Activated CD8-positive, alpha-beta T cell treated with anti-CD3 and anti-CD28 coated beads for 36 hours (primary cell): Measurements from ENCODE around the gene HSD11B2. TPM values are rescaled to one million over a fixed set of nuclear protein-coding genes. Genes with fewer than 3 reads are reported as not detected.
"Not testable (repeated sequence)": the region's sequence is repeated elsewhere in the genome, so short reads cannot be mapped to it uniquely, and the experiment has no call there.

Experiments
- ATAC-seq: fragments of 200-7000 bp; cut with Tn5 transposase; one replicate; pipeline ENCODE4 v1.10.0; 2021; ENCODE audit warnings: mild to moderate bottlenecking, moderate library complexity
- CTCF ChIA-PET: fragments of 350-600 bp; sonication (Branson Sonifier 250); formaldehyde crosslinking; loops from one replicate; lab custom pipeline; 2021; ENCODE audit warnings: antibody characterized with exemption; lab: Charles Lee
- POLR2A ChIA-PET: fragments of 350-600 bp; sonication (Branson Sonifier 250); formaldehyde crosslinking; loops from one replicate; lab custom pipeline; 2021; ENCODE audit warnings: antibody characterized with exemption; lab: Charles Lee
- DNase-seq: peaks from one replicate; pipeline ENCODE4 v3.0.0-alpha.2; 2020
- H3K27ac Mint-ChIP-seq: one replicate; pipeline ENCODE4 v1.8.0; 2021; ENCODE audit warnings: mild to moderate bottlenecking, mixed read lengths
- H3K27me3 Mint-ChIP-seq: one replicate; pipeline ENCODE4 v1.8.0; 2021; ENCODE audit warnings: mixed read lengths
- H3K36me3 Mint-ChIP-seq: one replicate; pipeline ENCODE4 v1.8.0; 2021; ENCODE audit warnings: low read depth, mixed read lengths
- H3K4me1 Mint-ChIP-seq: one replicate; pipeline ENCODE4 v1.8.0; 2021; ENCODE audit warnings: low read depth, mixed read lengths
- H3K4me3 Mint-ChIP-seq: one replicate; pipeline ENCODE4 v1.8.0; 2021; ENCODE audit warnings: mild to moderate bottlenecking, moderate library complexity, mixed read lengths
- H3K9me3 Mint-ChIP-seq: one replicate; pipeline ENCODE4 v1.8.0; 2021; ENCODE audit warnings: mixed read lengths
- CTCF ChIP-seq: fragments of 200-600 bp; IDR thresholded peaks from one replicate; pipeline ENCODE4 v1.8.0; 2022; ENCODE audit warnings: antibody characterized with exemption, mild to moderate bottlenecking
- intact Hi-C: fragments of 100-400 bp; cut with micrococcal nuclease; formaldehyde crosslinking; loops from one replicate; pipeline ENCODE4 v1.10.0; 2022
- total RNA-seq, 2 experiments: library from RNA; stranded (reverse); gene quantifications; one replicate each; pipeline ENCODE4 v1.2.3, GENCODE V29; 2021

Gene HSD11B2
- total RNA-seq, 2 experiments from 2014 or later, result 1.6 to 2.3 TPM

- H3K27me3 Mint-ChIP-seq, result peaks cover 23% of the 10 kb centered on the region
- intact Hi-C loops, result no loop called here
- TF ChIP-seq CTCF, result no peak
- H3K9me3 Mint-ChIP-seq, result no peaks in the 10 kb centered on the region
- H3K4me3 Mint-ChIP-seq, result no peak overlapping the region
- peaks cover 5% of the 10 kb centered on the region for H3K4me1 Mint-ChIP-seq
- CTCF ChIA-PET, result interaction anchor here (0.5 to 4.2 kb wide), 8 partner anchors 12 to 93 kb away, joined by 3 to 22 read pairs (median 6); partner anchors contain the start of genes KCTD19 and LRRC36
- H3K36me3 Mint-ChIP-seq, result no peaks in the 10 kb centered on the region
- no peak overlapping the region for H3K27ac Mint-ChIP-seq
- POLR2A ChIA-PET, result interaction anchor here (1.0 kb wide), 1 partner anchor 12 kb away, joined by 4 read pairs; no protein-coding TSS in a partner anchor
- DNase-seq (no peak), ATAC-seq (no peak)
Measured at GRCh38 chr16:67413978-67414911, 16.7 kb upstream of the HSD11B2 start.

GRCh38 chr16:67415421-67415820 is 15.5 kb upstream of the HSD11B2 start:
- DNase-seq, H3K9me3 Mint-ChIP-seq, POLR2A ChIA-PET, H3K27ac Mint-ChIP-seq, H3K36me3 Mint-ChIP-seq, H3K4me1 Mint-ChIP-seq, intact Hi-C loops, ATAC-seq: not testable (repeated sequence)
- CTCF ChIA-PET, result interaction anchor here (1.6 to 4.2 kb wide), 4 partner anchors 13 to 68 kb away, joined by 6 to 22 read pairs (median 8); no protein-coding TSS in a partner anchor
- H3K4me3 Mint-ChIP-seq, result peak overlapping the region; percentile 63
- peaks cover 26% of the 10 kb centered on the region for H3K27me3 Mint-ChIP-seq

- Mint-ChIP-seq H3K27ac (no peak within 1 kb of the TSS), H3K4me3 (peak within 1 kb of the TSS; percentile 65), H3K4me1 (peaks cover 5% of the 10 kb centered on the region), H3K9me3 (no peaks in the 10 kb centered on the region), H3K36me3 (no peaks in the 10 kb centered on the region), H3K27me3 (peaks cover 26% of the 10 kb centered on the region)
- ATAC-seq, result peak; percentile 95
- POLR2A ChIA-PET, result interaction anchor here (0.7 to 1.1 kb wide), 3 partner anchors 9 to 36 kb away, joined by 3 read pairs; no protein-coding TSS in a partner anchor
- CTCF ChIA-PET, result interaction anchor here (0.7 to 3.0 kb wide), 7 partner anchors 11 to 69 kb away, joined by 3 to 25 read pairs (median 4); no protein-coding TSS in a partner anchor
- peak; percentile 57 for DNase-seq
- peak; percentile 48 for TF ChIP-seq CTCF
- intact Hi-C loops, result no loop called here
Measured at GRCh38 chr16:67415872-67416793, 14.8 kb upstream of the HSD11B2 start, which contains the start of gene ZDHHC1. Gene ZDHHC1 (minus strand): TSS chr16:67416477. CDS start chr16:67407775, 8,702 bp downstream.

- peaks cover 26% of the 10 kb centered on the region for H3K27me3 Mint-ChIP-seq
- POLR2A ChIA-PET, result interaction anchor here (1.0 to 1.1 kb wide), 2 partner anchors 7 to 139 kb away, joined by 3 read pairs; no protein-coding TSS in a partner anchor
- no peak for ATAC-seq
Measured at GRCh38 chr16:67417333-67418061, 13.4 kb upstream of the HSD11B2 start.

More at GRCh38 chr16:67417333-67418061, 13.4 kb upstream of the HSD11B2 start:
- Mint-ChIP-seq H3K4me3 (peak overlapping the region; percentile 44), H3K4me1 (peaks cover 5% of the 10 kb centered on the region), H3K9me3 (no peaks in the 10 kb centered on the region), H3K36me3 (no peaks in the 10 kb centered on the region), H3K27ac (no peak overlapping the region)
- CTCF ChIA-PET, result interaction anchor here (0.9 to 3.0 kb wide), 6 partner anchors 9 to 70 kb away, joined by 3 to 25 read pairs (median 4); no protein-coding TSS in a partner anchor
- intact Hi-C loops, result no loop called here
- TF ChIP-seq CTCF, result no peak
- no peak for DNase-seq
